ENCODE measurements around the gene MRPL11.

MRPL11 gene

DNA sequence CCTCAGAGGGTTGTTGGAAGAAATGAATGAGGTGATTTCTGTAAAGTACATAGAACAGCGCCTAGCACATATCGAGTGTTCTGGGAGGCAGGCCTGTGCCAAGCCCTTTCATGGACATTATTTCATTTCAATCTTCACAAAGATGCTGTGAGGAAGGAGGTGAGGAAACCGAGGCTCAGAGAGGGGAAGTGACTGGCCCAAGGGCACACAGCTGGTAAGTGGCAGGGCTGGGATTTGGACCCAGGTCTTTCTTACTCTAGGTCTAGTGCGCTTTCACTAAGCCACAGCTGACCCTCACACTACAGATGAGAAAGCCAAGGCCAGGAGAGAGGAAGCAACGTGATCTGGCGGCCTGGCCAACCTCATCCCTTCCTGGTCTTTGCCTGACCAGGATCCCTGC, 30.0 kb upstream of the MRPL11 start:
- Histone ChIP-seq H4K20me1 (ENCODE audit: insufficient read depth, low read length, poor library complexity, severe bottlenecking) (no peaks in the 10 kb centered on the region), H3K4me1 (ENCODE audit: insufficient read depth, low read length, poor library complexity, severe bottlenecking) (peaks cover 28% of the 10 kb centered on the region), H3K36me3 (ENCODE audit: insufficient read depth, low read length) (no peaks in the 10 kb centered on the region), H3K4me3 (ENCODE audit: low read length, poor library complexity, severe bottlenecking) (no peak overlapping the region), H3K9ac (ENCODE audit: low read depth, low read length, poor library complexity, severe bottlenecking) (no peak overlapping the region), H3K79me2 (ENCODE audit: insufficient read depth, low read length) (no peaks in the 10 kb centered on the region), H3K9me2 (replicated peaks; ENCODE audit: low read depth, low read length) (no peaks in the 10 kb centered on the region), H3K27me3 (ENCODE audit: insufficient read depth, low read length, poor library complexity, severe bottlenecking) (no peaks in the 10 kb centered on the region), H2AFZ (ENCODE audit: low read length) (no peak overlapping the region), H3F3A (ENCODE audit: low read depth) (peaks cover 9% of the 10 kb centered on the region; the same call in 1 of the 2 replicates), H3K4me2 (ENCODE audit: low read depth, low read length, poor library complexity, severe bottlenecking) (no peak overlapping the region), H3K9me3 (ENCODE audit: insufficient read depth, low read depth, low read length) (no peaks in the 10 kb centered on the region)
- no peak for TF ChIP-seq EZH2phosphoT487 (IDR thresholded peaks at IDR 0.05; ENCODE audit: borderline replicate concordance)
- TF ChIP-seq, protein P1, sequence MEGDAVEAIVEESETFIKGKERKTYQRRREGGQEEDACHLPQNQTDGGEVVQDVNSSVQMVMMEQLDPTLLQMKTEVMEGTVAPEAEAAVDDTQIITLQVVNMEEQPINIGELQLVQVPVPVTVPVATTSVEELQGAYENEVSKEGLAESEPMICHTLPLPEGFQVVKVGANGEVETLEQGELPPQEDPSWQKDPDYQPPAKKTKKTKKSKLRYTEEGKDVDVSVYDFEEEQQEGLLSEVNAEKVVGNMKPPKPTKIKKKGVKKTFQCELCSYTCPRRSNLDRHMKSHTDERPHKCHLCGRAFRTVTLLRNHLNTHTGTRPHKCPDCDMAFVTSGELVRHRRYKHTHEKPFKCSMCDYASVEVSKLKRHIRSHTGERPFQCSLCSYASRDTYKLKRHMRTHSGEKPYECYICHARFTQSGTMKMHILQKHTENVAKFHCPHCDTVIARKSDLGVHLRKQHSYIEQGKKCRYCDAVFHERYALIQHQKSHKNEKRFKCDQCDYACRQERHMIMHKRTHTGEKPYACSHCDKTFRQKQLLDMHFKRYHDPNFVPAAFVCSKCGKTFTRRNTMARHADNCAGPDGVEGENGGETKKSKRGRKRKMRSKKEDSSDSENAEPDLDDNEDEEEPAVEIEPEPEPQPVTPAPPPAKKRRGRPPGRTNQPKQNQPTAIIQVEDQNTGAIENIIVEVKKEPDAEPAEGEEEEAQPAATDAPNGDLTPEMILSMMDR (conservative IDR thresholded peaks at IDR 0.05; ENCODE audit: low read length): no peak

DNA sequence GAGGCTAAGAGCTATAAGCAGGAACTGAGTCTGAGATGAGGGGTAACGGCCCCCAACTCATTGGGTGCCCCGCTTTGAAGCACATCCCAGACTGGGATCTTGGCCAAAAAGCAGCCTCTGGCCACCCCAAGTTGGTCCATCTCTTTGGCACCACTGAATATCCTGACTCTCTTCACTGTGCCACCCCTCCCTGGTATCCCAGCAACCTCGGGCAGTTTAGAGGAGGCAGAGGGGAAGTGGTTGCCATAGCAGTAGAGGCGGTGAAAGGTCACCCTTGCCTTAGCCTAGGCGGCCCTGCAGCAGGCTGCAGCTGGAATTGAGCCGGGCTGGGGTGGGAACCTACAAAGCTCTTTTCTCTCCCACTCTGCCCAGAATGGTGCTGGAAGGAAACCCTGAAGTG, 29.1 kb upstream of the MRPL11 start:
- Histone ChIP-seq H3K9me3 (ENCODE audit: insufficient read depth, low read depth, low read length) (no peaks in the 10 kb centered on the region; the same call in 1 of the 2 replicates), H2AFZ (ENCODE audit: low read length) (no peak overlapping the region), H3K4me1 (ENCODE audit: insufficient read depth, low read length, poor library complexity, severe bottlenecking) (peaks cover 28% of the 10 kb centered on the region), H3K79me2 (ENCODE audit: insufficient read depth, low read length) (no peaks in the 10 kb centered on the region), H3K36me3 (ENCODE audit: insufficient read depth, low read length) (no peaks in the 10 kb centered on the region), H3K27me3 (ENCODE audit: insufficient read depth, low read length, poor library complexity, severe bottlenecking) (no peaks in the 10 kb centered on the region), H3K4me3 (ENCODE audit: low read length, poor library complexity, severe bottlenecking) (peak overlapping the region; percentile 71), H3F3A (ENCODE audit: low read depth) (peaks cover 9% of the 10 kb centered on the region; the same call in 1 of the 2 replicates), H3K9me2 (replicated peaks; ENCODE audit: low read depth, low read length) (no peaks in the 10 kb centered on the region), H4K20me1 (ENCODE audit: insufficient read depth, low read length, poor library complexity, severe bottlenecking) (no peaks in the 10 kb centered on the region), H3K4me2 (ENCODE audit: low read depth, low read length, poor library complexity, severe bottlenecking) (peak overlapping the region; percentile 66), H3K9ac (ENCODE audit: low read depth, low read length, poor library complexity, severe bottlenecking) (peak overlapping the region; percentile 17)
- TF ChIP-seq, protein P1 (conservative IDR thresholded peaks at IDR 0.05; ENCODE audit: low read length): no peak
- TF ChIP-seq EZH2phosphoT487 (IDR thresholded peaks at IDR 0.05; ENCODE audit: borderline replicate concordance): no peak

DNA sequence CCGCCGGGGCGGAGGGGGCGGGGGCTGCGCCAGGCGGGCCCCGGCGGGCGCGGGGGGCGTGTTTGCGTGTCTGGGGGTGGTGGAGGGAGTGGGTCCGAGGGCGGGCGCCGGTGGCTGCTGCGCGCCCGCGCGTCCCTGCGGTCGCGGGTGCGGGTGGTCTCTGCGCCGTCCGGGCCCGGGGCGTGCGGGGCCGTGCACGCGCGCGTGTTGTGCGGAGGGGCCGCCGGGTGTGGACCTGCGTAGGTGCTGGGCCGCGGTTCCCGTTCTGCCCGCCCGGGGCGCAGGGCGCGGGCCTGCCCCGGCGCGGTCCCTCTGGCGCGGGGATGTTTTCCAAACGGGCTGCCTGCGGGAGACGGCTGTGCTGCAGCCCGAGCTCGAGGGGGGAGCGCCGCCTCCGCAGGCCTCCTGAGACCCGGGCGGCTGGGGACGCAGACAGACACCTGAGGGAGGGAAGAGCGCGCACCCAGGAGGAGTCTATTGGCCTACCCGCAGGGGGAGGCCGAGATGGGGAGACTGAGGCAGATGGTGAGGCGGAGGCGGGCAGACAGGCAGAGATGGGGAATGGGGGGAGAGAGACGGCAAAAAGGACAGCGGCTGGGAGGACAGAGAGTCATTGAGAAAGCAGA, 28.5 kb upstream of the MRPL11 start:
- Histone ChIP-seq H4K20me1 (ENCODE audit: insufficient read depth, low read length, poor library complexity, severe bottlenecking) (no peaks in the 10 kb centered on the region), H2AFZ (ENCODE audit: low read length) (no peak overlapping the region), H3K9me2 (replicated peaks; ENCODE audit: low read depth, low read length) (no peaks in the 10 kb centered on the region), H3K79me2 (ENCODE audit: insufficient read depth, low read length) (no peaks in the 10 kb centered on the region), H3K9ac (ENCODE audit: low read depth, low read length, poor library complexity, severe bottlenecking) (peak overlapping the region; percentile 17), H3K4me3 (ENCODE audit: low read length, poor library complexity, severe bottlenecking) (peak overlapping the region; percentile 71), H3K9me3 (ENCODE audit: insufficient read depth, low read depth, low read length) (no peaks in the 10 kb centered on the region; the same call in 1 of the 2 replicates), H3F3A (ENCODE audit: low read depth) (peaks cover 9% of the 10 kb centered on the region; the same call in 1 of the 2 replicates), H3K4me2 (ENCODE audit: low read depth, low read length, poor library complexity, severe bottlenecking) (peak overlapping the region; percentile 66), H3K27me3 (ENCODE audit: insufficient read depth, low read length, poor library complexity, severe bottlenecking) (no peaks in the 10 kb centered on the region), H3K4me1 (ENCODE audit: insufficient read depth, low read length, poor library complexity, severe bottlenecking) (peaks cover 28% of the 10 kb centered on the region), H3K36me3 (ENCODE audit: insufficient read depth, low read length) (no peaks in the 10 kb centered on the region)
- TF ChIP-seq, protein P1 (conservative IDR thresholded peaks at IDR 0.05; ENCODE audit: low read length): no peak
- no peak for TF ChIP-seq EZH2phosphoT487 (IDR thresholded peaks at IDR 0.05; ENCODE audit: borderline replicate concordance)
